Body of pancreas (tissue), 4 donors: ENCODE measurements around the gene NFIC.
"Not testable (repeated sequence)": the region's sequence is repeated elsewhere in the genome, so short reads cannot be mapped to it uniquely, and the experiment has no call there.

Experiments used
- CTCF ChIP-seq, 7 experiments: fragments of 450-650 bp in 4 of 7; fragments of 200-600 bp in 3 of 7; sonication (generic) in 3 of 7; IDR thresholded peaks; one replicate each; pipeline ENCODE4 v1.5.1; 2016 to 2019; ENCODE audit warnings: antibody characterized with exemption in 7 of 7
- POLR2A ChIP-seq, 3 donors: fragments of 450-650 bp; IDR thresholded peaks; one replicate each; pipeline ENCODE4 v1.6.1; 2016; ENCODE audit warnings: antibody characterized with exemption in 3 of 3, mild to moderate bottlenecking in 2 of 3

GRCh38 chr19:3334749-3335430 lies 31.5 kb upstream of the NFIC start:
- TF ChIP-seq CTCF, POLR2A (IDR thresholded peaks at IDR 0.05): not testable (repeated sequence)
